NCI-H2227 (cell line): ENCODE measurements around the gene MGAT5B.
A peak's percentile ranks its signal among the peaks of the same experiment; 100 is the strongest.

ENCODE experiments used
- DNase-seq: peaks from one replicate; lab custom pipeline; 2025; ENCODE audit not compliant: unreplicated experiment; lab: John Stamatoyannopoulos, UW

Gene MGAT5B

GRCh38 chr17:76878568-76878967, 10.4 kb downstream of the MGAT5B start:
- DNase-seq: peak; percentile 30

- no peak for DNase-seq
Measured at GRCh38 chr17:76879254-76879653, 11.1 kb downstream of the MGAT5B start.

- no peak for DNase-seq
Measured at GRCh38 chr17:76879691-76880090, 11.5 kb downstream of the MGAT5B start.

- no peak for DNase-seq
Measured at GRCh38 chr17:76880268-76880667, 12.1 kb downstream of the MGAT5B start.

GRCh38 chr17:76880971-76881370, 12.8 kb downstream of the MGAT5B start:
- DNase-seq: peak; percentile 28

GRCh38 chr17:76881408-76881807, 13.2 kb downstream of the MGAT5B start:
- DNase-seq: no peak

GRCh38 chr17:76881966-76882365, 13.8 kb downstream of the MGAT5B start:
- DNase-seq: no peak

- no peak for DNase-seq
Measured at GRCh38 chr17:76883744-76884525, 15.7 kb downstream of the MGAT5B start.

GRCh38 chr17:76884995-76885893, 17.0 kb downstream of the MGAT5B start:
- peak; percentile 74 for DNase-seq

GRCh38 chr17:76885894-76886290, 17.7 kb downstream of the MGAT5B start:
- DNase-seq: no peak

GRCh38 chr17:76886395-76886794, 18.2 kb downstream of the MGAT5B start:
- DNase-seq: no peak

- no peak for DNase-seq
Measured at GRCh38 chr17:76887802-76888201, 19.6 kb downstream of the MGAT5B start.

GRCh38 chr17:76888661-76889060, 20.5 kb downstream of the MGAT5B start:
- DNase-seq: no peak

GRCh38 chr17:76889323-76889722, 21.1 kb downstream of the MGAT5B start:
- DNase-seq: no peak

GRCh38 chr17:76892329-76892728, 24.1 kb downstream of the MGAT5B start:
- DNase-seq: no peak

GRCh38 chr17:76893623-76894334, 25.6 kb downstream of the MGAT5B start:
- peak; percentile 45 for DNase-seq

GRCh38 chr17:76894842-76895241, 26.6 kb downstream of the MGAT5B start:
- DNase-seq: no peak

GRCh38 chr17:76897023-76897422, 28.8 kb downstream of the MGAT5B start:
- DNase-seq: no peak

- DNase-seq: no peak
Measured at GRCh38 chr17:76899414-76899813, 31.2 kb downstream of the MGAT5B start.

GRCh38 chr17:76900723-76901122, 32.5 kb downstream of the MGAT5B start:
- DNase-seq: no peak

GRCh38 chr17:76901542-76902197, 33.5 kb downstream of the MGAT5B start:
- DNase-seq: no peak
